ENCODE results near the gene TULP4. TPM values are rescaled to one million over a fixed set of nuclear protein-coding genes. Genes with fewer than 3 reads are reported as not detected.

TULP4 gene
- polyA plus RNA-seq, 1 experiment: 8.0 TPM

DNA sequence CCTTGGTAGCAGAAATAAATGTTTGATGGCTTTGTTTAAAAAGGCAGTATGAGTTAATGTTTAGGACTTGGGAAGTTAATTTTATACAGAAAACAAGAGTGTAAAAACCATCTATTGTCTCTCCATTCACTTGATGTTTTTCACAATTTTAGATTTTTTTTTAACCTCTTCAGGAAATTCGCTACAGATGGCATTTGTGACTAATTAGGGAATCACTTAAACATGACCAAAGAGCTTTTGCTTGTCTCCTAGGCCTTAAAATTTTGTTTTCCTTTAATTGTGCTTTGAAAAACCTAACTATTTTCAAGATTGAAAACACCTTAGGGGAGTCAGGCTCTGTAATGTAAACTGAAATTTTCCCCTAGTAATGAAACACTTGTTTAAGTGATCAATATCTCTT, 17.3 kb downstream of the TULP4 start:
- CTCF ChIA-PET: no interaction called here
- POLR2A ChIA-PET: no interaction called here
- DNase-seq (ENCODE audit: low read depth): no peak
- Histone ChIP-seq H3K27me3 (ENCODE audit: control insufficient read depth, insufficient read depth, low read length) (no peaks in the 10 kb centered on the region), H3K36me3 (ENCODE audit: control insufficient read depth, insufficient read depth, low read length) (no peaks in the 10 kb centered on the region), H3K4me3 (ENCODE audit: low read depth, low read length) (no peak overlapping the region)
- TF ChIP-seq, protein P1, sequence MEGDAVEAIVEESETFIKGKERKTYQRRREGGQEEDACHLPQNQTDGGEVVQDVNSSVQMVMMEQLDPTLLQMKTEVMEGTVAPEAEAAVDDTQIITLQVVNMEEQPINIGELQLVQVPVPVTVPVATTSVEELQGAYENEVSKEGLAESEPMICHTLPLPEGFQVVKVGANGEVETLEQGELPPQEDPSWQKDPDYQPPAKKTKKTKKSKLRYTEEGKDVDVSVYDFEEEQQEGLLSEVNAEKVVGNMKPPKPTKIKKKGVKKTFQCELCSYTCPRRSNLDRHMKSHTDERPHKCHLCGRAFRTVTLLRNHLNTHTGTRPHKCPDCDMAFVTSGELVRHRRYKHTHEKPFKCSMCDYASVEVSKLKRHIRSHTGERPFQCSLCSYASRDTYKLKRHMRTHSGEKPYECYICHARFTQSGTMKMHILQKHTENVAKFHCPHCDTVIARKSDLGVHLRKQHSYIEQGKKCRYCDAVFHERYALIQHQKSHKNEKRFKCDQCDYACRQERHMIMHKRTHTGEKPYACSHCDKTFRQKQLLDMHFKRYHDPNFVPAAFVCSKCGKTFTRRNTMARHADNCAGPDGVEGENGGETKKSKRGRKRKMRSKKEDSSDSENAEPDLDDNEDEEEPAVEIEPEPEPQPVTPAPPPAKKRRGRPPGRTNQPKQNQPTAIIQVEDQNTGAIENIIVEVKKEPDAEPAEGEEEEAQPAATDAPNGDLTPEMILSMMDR (IDR thresholded peaks at IDR 0.05; ENCODE audit: insufficient read depth, low read depth, low read length): no peak

DNA sequence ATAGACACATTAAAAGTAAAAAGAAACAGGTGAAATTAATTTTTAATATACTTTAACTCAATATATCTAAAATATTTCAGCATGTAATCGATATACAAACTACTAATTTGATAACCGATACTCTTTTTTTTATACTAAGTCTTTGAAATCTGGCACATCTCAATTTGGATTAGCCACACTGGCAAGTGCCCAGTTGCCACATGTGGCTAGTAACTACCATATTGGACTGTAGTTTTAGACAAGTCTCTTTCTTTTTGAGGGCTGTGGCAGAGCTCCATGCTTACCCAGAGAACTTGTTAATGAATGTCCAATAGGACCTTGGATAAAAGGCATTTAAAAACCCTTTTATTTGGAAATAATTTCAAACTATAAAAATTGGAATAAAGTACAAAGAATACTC, 17.8 kb downstream of the TULP4 start:
- DNase-seq (ENCODE audit: low read depth): no peak
- ChIA-PET POLR2A (no interaction called here), CTCF (no interaction called here)
- H3K4me3 ChIP-seq (ENCODE audit: low read depth, low read length): no peak overlapping the region
- H3K27me3 ChIP-seq (ENCODE audit: control insufficient read depth, insufficient read depth, low read length): no peaks in the 10 kb centered on the region
- TF ChIP-seq, protein P1 (IDR thresholded peaks at IDR 0.05; ENCODE audit: insufficient read depth, low read depth, low read length): no peak
- no peaks in the 10 kb centered on the region for H3K36me3 ChIP-seq (ENCODE audit: control insufficient read depth, insufficient read depth, low read length)

DNA sequence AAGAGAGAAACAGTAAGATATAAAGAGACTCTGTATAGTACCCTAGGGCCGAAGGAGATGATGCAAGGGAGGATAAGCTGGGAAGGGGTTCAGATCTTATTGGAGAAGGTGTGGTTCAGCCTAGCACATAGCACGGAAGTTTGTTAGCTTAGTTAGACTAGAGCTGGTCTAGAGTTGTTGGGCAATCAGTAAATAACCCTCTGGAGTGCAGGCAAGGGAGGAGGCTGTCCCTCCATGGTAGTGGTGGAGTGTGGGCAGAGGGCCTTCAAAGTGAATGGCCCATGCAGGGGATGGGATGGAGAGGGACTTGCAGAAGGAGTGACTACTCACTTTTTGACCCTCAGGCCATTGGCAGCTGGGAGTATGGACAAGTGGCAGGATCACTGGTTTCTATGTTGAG, 20.0 kb downstream of the TULP4 start:
- no peak for DNase-seq (ENCODE audit: low read depth)
- CTCF ChIA-PET: no interaction called here
- H3K4me3 ChIP-seq (ENCODE audit: low read depth, low read length): no peak overlapping the region
- TF ChIP-seq, protein P1 (IDR thresholded peaks at IDR 0.05; ENCODE audit: insufficient read depth, low read depth, low read length): no peak
- no peaks in the 10 kb centered on the region for H3K27me3 ChIP-seq (ENCODE audit: control insufficient read depth, insufficient read depth, low read length)
- no peaks in the 10 kb centered on the region for H3K36me3 ChIP-seq (ENCODE audit: control insufficient read depth, insufficient read depth, low read length)
- POLR2A ChIA-PET: no interaction called here

DNA sequence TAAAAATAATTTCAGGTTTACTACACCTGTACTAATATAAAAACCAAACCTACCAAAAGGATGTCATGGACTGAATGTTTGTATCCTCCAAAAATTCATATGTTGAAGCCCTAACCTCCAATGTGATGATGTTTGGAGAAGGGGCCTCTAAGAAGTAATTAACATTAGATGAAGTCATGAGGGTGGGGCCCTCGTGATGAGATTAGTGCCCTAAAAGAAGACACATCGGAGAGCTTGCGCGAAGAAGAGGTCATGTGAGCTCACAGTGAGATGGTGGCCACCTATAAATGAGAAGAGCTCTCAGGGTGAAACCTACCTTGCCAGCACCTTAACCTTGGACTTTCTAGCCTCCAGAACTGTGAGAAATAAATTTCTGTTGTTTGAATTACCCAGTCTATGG, 20.8 kb downstream of the TULP4 start:
- Histone ChIP-seq H3K36me3 (ENCODE audit: control insufficient read depth, insufficient read depth, low read length) (no peaks in the 10 kb centered on the region), H3K27me3 (ENCODE audit: control insufficient read depth, insufficient read depth, low read length) (no peaks in the 10 kb centered on the region), H3K4me3 (ENCODE audit: low read depth, low read length) (no peak overlapping the region)
- ChIA-PET CTCF (interaction anchor here (0.7 kb wide), 1 partner anchor 272 kb away, joined by 3 read pairs; no protein-coding TSS in a partner anchor), POLR2A (no interaction called here)
- no peak for DNase-seq (ENCODE audit: low read depth)
- TF ChIP-seq, protein P1 (IDR thresholded peaks at IDR 0.05; ENCODE audit: insufficient read depth, low read depth, low read length): no peak

DNA sequence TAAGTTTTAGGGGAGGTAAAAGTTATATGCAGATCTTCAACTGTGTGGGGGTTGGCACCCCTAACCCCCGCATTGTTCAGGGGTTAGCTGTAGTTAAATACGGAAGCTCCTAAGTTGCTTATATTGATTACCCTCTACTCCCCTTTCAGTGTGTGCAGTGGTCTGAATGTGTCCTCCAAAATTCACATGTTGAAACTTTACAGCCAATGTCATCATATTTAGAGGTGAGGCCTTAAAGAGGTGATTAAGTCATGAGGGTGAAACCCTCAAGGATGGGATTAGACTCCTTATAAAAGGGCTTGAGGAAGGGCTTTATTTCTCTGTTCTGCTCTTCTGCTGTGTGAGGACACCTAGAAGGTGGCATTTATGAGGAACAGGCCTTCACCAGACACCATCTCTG, 22.3 kb downstream of the TULP4 start:
- CTCF ChIA-PET: no interaction called here
- Histone ChIP-seq H3K4me3 (ENCODE audit: low read depth, low read length) (no peak overlapping the region), H3K36me3 (ENCODE audit: control insufficient read depth, insufficient read depth, low read length) (no peaks in the 10 kb centered on the region), H3K27me3 (ENCODE audit: control insufficient read depth, insufficient read depth, low read length) (no peaks in the 10 kb centered on the region)
- no peak for DNase-seq (ENCODE audit: low read depth)
- TF ChIP-seq, protein P1 (IDR thresholded peaks at IDR 0.05; ENCODE audit: insufficient read depth, low read depth, low read length): no peak
- POLR2A ChIA-PET: no interaction called here

All from BJ (cell line).